ENCODE results near the gene NAALADL2. TPM values are rescaled to one million over a fixed set of nuclear protein-coding genes. Genes with fewer than 3 reads are reported as not detected.

The NAALADL2 gene
- total and polyA plus RNA-seq, 2 experiments from 2014 or later: 3.4 to 15.3 TPM

- DNase-seq (ENCODE audit: low spot score): no peak
- Histone ChIP-seq H4K20me1 (ENCODE audit: insufficient read depth, poor library complexity, severe bottlenecking) (no peaks in the 10 kb centered on the region), H2AFZ (no peak overlapping the region), H3K27me3 (no peaks in the 10 kb centered on the region), H3K79me2 (no peaks in the 10 kb centered on the region), H3K4me1 (ENCODE audit: insufficient read depth) (no peaks in the 10 kb centered on the region), H3K9me3 (ENCODE audit: low read depth) (no peaks in the 10 kb centered on the region), H3K4me2 (peak overlapping the region; percentile 45), H3K36me3 (replicated peaks; ENCODE audit: insufficient read depth, low read depth) (no peaks in the 10 kb centered on the region), H3K4me3 (no peak overlapping the region), H3K27ac (no peak overlapping the region), H3K9me2 (replicated peaks; ENCODE audit: insufficient read depth) (no peaks in the 10 kb centered on the region)
- WGBS (ENCODE audit: low lambda C conversion rate, missing lambda C conversion rate): 50% methylated on average over 6 of the region's 6 CpGs
- no peak for TF ChIP-seq EZH2 (IDR thresholded peaks at IDR 0.05; ENCODE audit: borderline replicate concordance)
- no peak for TF ChIP-seq EZH2phosphoT487 (IDR thresholded peaks at IDR 0.05; ENCODE audit: low read depth, severe bottlenecking, unreplicated experiment)
- no peak for TF ChIP-seq CTCF (IDR thresholded peaks at IDR 0.05; ENCODE audit: poor library complexity)
These were observed 813.1 kb downstream of the NAALADL2 start for GRCh38 chr3:175672119-175672689.

- no peaks in the 10 kb centered on the region for H4K20me1 ChIP-seq (ENCODE audit: insufficient read depth, poor library complexity, severe bottlenecking)
- no peaks in the 10 kb centered on the region for H3K4me1 ChIP-seq (ENCODE audit: insufficient read depth)
- no peaks in the 10 kb centered on the region for H3K79me2 ChIP-seq
- DNase-seq (ENCODE audit: low spot score): no peak
- no peak for TF ChIP-seq EZH2 (IDR thresholded peaks at IDR 0.05; ENCODE audit: borderline replicate concordance)
- TF ChIP-seq CTCF (IDR thresholded peaks at IDR 0.05; ENCODE audit: poor library complexity): no peak
- H3K27ac ChIP-seq: no peak overlapping the region
- H3K27me3 ChIP-seq: no peaks in the 10 kb centered on the region
- H3K9me2 ChIP-seq (replicated peaks; ENCODE audit: insufficient read depth): no peaks in the 10 kb centered on the region
- H3K9me3 ChIP-seq (ENCODE audit: low read depth): no peaks in the 10 kb centered on the region
- no peak overlapping the region for H2AFZ ChIP-seq
- no peak overlapping the region for H3K4me3 ChIP-seq
- H3K4me2 ChIP-seq: no peak overlapping the region
- H3K36me3 ChIP-seq (replicated peaks; ENCODE audit: insufficient read depth, low read depth): no peaks in the 10 kb centered on the region
- WGBS (ENCODE audit: low lambda C conversion rate, missing lambda C conversion rate): 95% methylated on average over 3 of the region's 3 CpGs
These were observed 820.4 kb downstream of the NAALADL2 start for GRCh38 chr3:175679568-175679967.

GRCh38 chr3:175692256-175692655, 833.1 kb downstream of the NAALADL2 start:
- Histone ChIP-seq H3K79me2 (no peaks in the 10 kb centered on the region), H3K36me3 (replicated peaks; ENCODE audit: insufficient read depth, low read depth) (no peaks in the 10 kb centered on the region), H3K9me3 (ENCODE audit: low read depth) (no peaks in the 10 kb centered on the region), H3K27ac (no peak overlapping the region), H3K4me3 (no peak overlapping the region), H4K20me1 (ENCODE audit: insufficient read depth, poor library complexity, severe bottlenecking) (no peaks in the 10 kb centered on the region), H3K27me3 (no peaks in the 10 kb centered on the region), H3K9me2 (replicated peaks; ENCODE audit: insufficient read depth) (no peaks in the 10 kb centered on the region), H3K4me2 (no peak overlapping the region), H2AFZ (no peak overlapping the region), H3K4me1 (ENCODE audit: insufficient read depth) (no peaks in the 10 kb centered on the region)
- no peak for TF ChIP-seq EZH2 (IDR thresholded peaks at IDR 0.05; ENCODE audit: borderline replicate concordance)
- no peak for TF ChIP-seq EZH2phosphoT487 (IDR thresholded peaks at IDR 0.05; ENCODE audit: low read depth, severe bottlenecking, unreplicated experiment)
- TF ChIP-seq CTCF (IDR thresholded peaks at IDR 0.05; ENCODE audit: poor library complexity): no peak
- WGBS (ENCODE audit: low lambda C conversion rate, missing lambda C conversion rate): 97% methylated on average over 2 of the region's 2 CpGs
- no peak for DNase-seq (ENCODE audit: low spot score)

- H3K4me3 ChIP-seq: no peak overlapping the region
- DNase-seq (ENCODE audit: low spot score): no peak
- no peaks in the 10 kb centered on the region for H3K79me2 ChIP-seq
- no peak overlapping the region for H2AFZ ChIP-seq
- no peaks in the 10 kb centered on the region for H3K9me3 ChIP-seq (ENCODE audit: low read depth)
- H4K20me1 ChIP-seq (ENCODE audit: insufficient read depth, poor library complexity, severe bottlenecking): no peaks in the 10 kb centered on the region
- H3K4me1 ChIP-seq (ENCODE audit: insufficient read depth): no peaks in the 10 kb centered on the region
- no peaks in the 10 kb centered on the region for H3K36me3 ChIP-seq (replicated peaks; ENCODE audit: insufficient read depth, low read depth)
- H3K4me2 ChIP-seq: no peak overlapping the region
- 42% methylated on average over 1 of the region's 1 CpG for WGBS (ENCODE audit: low lambda C conversion rate, missing lambda C conversion rate)
- H3K27me3 ChIP-seq: no peaks in the 10 kb centered on the region
- TF ChIP-seq EZH2phosphoT487 (IDR thresholded peaks at IDR 0.05; ENCODE audit: low read depth, severe bottlenecking, unreplicated experiment) (no peak), EZH2 (IDR thresholded peaks at IDR 0.05; ENCODE audit: borderline replicate concordance) (no peak), CTCF (IDR thresholded peaks at IDR 0.05; ENCODE audit: poor library complexity) (no peak)
- H3K9me2 ChIP-seq (replicated peaks; ENCODE audit: insufficient read depth): no peaks in the 10 kb centered on the region
- no peak overlapping the region for H3K27ac ChIP-seq
These were observed 836.1 kb downstream of the NAALADL2 start for GRCh38 chr3:175695251-175695650.

Data from hepatocyte (in vitro differentiated cells).